ENCODE data around the gene SNRNP25.

Gene SNRNP25

DNA sequence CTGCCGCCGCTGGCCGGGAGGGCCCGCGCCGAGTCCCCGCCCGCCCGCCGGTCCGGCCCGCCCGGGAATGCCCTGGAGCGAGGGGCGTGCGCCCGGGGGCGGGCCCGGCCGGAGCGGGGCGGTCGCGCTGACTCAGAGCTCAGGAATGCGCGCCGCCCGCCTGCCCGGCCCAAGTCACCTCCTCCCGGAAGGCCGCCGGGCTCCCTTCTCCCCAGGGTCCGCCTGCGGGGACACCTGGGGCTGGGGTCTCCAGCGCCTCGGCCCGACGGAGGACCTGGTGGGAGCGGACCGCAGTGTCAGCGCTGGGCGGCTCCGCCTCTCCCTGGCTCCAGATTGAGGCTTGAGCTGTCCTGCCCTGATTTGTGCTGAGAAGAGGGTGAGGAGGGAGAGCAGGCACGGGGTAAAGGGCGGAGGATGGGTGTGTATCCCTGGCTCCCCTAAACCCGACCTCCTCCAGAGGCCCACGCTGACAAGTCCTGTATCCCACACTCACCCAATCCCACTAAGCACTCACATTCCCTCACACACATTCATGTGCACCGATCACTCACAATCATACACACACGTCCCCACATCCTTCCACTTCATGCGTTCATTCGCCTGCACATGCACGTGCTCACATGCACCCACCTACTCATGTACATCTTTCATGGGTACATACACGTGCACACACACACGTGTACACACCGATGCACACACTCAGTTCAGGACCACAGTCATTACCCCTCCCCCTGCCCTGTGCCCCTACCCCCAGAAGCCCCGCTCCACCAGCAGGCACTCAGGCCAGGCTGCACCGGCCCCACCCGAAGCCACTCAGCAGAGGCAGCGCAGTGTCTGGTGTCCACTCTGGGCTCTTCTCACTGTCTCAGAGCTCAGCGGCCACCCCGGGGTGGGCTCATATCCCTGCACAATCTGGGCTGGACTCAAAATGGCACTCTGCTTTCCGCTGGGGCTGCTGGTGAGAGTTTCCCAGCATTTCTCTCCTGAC is 19.2 kb downstream of the SNRNP25 start, which contains the start of gene RHBDF1:
RHBDF1 (minus strand) TSS at position 71 of the 988 bp plus-strand sequence. CDS start 7,616 bp downstream, outside the sequence.
- TF ChIP-seq, protein P1, sequence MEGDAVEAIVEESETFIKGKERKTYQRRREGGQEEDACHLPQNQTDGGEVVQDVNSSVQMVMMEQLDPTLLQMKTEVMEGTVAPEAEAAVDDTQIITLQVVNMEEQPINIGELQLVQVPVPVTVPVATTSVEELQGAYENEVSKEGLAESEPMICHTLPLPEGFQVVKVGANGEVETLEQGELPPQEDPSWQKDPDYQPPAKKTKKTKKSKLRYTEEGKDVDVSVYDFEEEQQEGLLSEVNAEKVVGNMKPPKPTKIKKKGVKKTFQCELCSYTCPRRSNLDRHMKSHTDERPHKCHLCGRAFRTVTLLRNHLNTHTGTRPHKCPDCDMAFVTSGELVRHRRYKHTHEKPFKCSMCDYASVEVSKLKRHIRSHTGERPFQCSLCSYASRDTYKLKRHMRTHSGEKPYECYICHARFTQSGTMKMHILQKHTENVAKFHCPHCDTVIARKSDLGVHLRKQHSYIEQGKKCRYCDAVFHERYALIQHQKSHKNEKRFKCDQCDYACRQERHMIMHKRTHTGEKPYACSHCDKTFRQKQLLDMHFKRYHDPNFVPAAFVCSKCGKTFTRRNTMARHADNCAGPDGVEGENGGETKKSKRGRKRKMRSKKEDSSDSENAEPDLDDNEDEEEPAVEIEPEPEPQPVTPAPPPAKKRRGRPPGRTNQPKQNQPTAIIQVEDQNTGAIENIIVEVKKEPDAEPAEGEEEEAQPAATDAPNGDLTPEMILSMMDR (IDR thresholded peaks at IDR 0.05; ENCODE audit: insufficient read depth, low read depth, low read length, missing control alignments): no peak
- peak; percentile 28 for DNase-seq (ENCODE audit: low read depth)
- H3K4me3 ChIP-seq (ENCODE audit: low read depth, low read length): no peak within 1 kb of the TSS; the same call in 1 of the 2 replicates

DNA sequence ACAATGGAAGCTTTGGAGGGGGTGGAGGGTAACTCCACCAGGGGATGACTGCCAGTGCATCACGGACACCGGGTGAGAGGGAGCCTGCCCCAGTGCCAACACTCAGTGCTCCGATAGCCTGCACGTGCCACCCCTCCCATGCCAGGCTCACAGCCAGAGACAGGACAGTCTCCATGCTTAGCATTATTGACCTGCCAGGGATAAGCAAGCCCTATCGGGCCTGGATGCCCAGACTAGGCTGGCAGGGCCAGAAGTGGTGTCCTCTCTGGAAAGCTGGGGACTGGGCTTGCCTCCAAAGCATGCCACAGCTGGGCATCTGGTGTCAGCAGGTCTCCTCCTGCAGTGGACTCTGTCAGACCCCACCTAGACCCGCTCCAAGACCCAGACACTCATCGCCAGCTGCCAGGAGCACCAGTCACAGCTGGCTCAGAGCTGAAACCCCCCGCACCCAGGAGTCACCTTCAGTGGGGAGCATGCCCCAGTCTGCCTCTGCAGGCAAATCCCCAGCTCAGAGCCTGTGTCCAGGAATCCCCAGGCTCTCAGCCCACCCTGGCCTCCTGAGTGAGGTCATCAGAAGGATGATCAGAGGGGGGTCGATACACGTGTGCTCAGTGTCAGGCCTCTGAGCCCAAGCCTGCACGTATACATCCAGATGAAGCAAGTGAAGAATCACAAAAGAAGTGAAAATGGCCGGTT is 20.6 kb downstream of the SNRNP25 start:
- TF ChIP-seq, protein P1 (IDR thresholded peaks at IDR 0.05; ENCODE audit: insufficient read depth, low read depth, low read length, missing control alignments): no peak
- no peak for DNase-seq (ENCODE audit: low read depth)
- H3K4me3 ChIP-seq (ENCODE audit: low read depth, low read length): no peak overlapping the region

- TF ChIP-seq, protein P1 (IDR thresholded peaks at IDR 0.05; ENCODE audit: insufficient read depth, low read depth, low read length, missing control alignments): no peak
- no peak for DNase-seq (ENCODE audit: low read depth)
- no peak overlapping the region for H3K4me3 ChIP-seq (ENCODE audit: low read depth, low read length)
These were observed 21.2 kb downstream of the SNRNP25 start for GRCh38 chr16:74747-75334.

- TF ChIP-seq, protein P1 (IDR thresholded peaks at IDR 0.05; ENCODE audit: insufficient read depth, low read depth, low read length, missing control alignments): no peak
- DNase-seq (ENCODE audit: low read depth): no peak
- H3K4me3 ChIP-seq (ENCODE audit: low read depth, low read length): no peak overlapping the region
These were observed 22.2 kb downstream of the SNRNP25 start for GRCh38 chr16:75580-76501.

DNA sequence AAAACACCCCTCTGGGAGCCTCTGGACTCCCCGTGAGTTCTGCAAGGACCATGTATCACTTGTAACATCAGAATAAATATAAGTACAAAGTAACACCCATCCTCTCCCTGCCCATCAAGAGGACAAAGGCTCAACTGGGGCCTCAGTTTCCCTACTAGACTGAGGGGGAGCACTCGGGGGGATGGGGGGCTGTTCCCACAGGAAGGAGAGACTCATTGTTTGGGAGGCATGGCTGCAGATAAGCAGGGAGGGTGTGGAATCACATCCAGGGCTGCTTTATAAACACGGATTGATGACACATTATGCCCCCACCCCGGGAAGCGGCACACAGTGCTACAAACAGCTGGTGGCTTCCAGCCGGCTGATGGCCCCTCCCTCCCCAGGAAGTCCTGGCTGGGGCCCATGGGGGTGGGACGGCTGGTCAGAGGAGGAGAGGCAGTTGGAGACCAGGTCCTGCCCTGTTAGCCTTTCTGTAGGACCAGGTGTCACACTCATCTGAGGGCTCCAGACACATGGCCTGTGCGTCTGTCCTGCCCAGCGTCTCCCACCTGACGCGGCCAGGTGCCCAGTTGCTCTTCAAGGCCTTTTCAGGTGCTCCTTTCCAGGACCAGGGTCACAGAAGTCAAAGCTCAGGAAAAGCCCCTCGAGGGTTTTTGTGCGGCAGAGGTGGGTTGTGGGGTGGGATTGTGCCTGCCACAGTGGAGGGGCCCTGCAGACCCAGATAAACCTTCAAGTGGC is 23.1 kb downstream of the SNRNP25 start:
- no peak for DNase-seq (ENCODE audit: low read depth)

More for the DNA sequence above, 23.1 kb downstream of the SNRNP25 start:
- peak overlapping the region; percentile 81 for H3K4me3 ChIP-seq (ENCODE audit: low read depth, low read length)
- TF ChIP-seq, protein P1 (IDR thresholded peaks at IDR 0.05; ENCODE audit: insufficient read depth, low read depth, low read length, missing control alignments): no peak

Data from GM12865 (cell line).